CD4-positive, alpha-beta T cell treated with Interleukin-6 for 4 hours (primary cell): ENCODE results near the gene FAM216A.
"Not testable (repeated sequence)": the region's sequence is repeated elsewhere in the genome, so short reads cannot be mapped to it uniquely, and the experiment has no call there.

Source experiments
- DNase-seq: peaks from one replicate; pipeline ENCODE4 v3.0.0-alpha.2; 2020; ENCODE audit warnings: mixed read lengths

FAM216A gene, protein sequence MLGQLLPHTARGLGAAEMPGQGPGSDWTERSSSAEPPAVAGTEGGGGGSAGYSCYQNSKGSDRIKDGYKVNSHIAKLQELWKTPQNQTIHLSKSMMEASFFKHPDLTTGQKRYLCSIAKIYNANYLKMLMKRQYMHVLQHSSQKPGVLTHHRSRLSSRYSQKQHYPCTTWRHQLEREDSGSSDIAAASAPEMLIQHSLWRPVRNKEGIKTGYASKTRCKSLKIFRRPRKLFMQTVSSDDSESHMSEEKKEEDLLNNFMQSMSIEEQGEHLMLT

DNA sequence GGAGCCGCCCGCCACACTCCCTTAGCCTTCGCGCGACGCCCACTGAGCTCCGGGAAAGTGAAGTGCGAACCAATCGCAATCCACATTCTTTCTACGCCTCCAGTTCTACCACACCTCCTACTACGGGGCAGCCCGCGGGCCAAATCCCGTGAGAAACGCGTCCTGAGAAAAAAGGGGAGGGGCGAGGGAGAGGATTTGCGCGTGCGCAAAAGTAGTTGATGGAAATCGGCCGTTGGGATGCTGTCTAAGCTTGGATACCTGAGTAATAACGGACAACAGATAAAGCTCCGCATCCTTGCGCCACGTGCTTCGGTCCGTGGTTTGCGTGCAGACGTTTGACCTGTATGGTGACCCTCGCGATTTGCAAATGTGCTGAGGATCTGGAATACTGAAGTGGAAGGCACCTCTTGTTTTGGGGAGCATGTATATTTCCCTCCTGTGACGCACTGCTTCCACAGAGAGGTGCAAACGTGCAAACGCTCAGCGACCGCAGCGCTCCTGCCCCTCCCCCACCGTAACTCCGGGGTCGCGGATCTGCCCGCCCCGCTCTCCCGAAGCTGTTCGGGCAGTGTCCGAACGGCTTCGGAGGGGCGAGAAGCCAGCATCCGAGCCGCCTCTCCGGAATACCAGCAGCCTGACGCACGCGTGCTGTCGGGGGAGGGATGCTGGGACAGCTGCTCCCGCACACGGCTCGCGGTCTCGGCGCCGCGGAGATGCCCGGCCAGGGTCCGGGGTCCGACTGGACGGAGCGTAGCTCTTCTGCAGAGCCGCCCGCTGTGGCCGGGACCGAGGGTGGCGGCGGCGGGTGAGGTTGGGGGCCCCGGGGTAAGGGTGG, at the start of gene FAM216A, which contains the start of gene GPN3:
Gene FAM216A, plus strand, starts transcription at position 632 of the 835 bp plus-strand sequence. Its CDS starts 31 bp downstream, at position 663.
Gene GPN3, minus strand, starts transcription at position 44 of the 835 bp plus-strand sequence. CDS start 54 bp downstream, outside the sequence.
- DNase-seq = peak; percentile 95

DNA sequence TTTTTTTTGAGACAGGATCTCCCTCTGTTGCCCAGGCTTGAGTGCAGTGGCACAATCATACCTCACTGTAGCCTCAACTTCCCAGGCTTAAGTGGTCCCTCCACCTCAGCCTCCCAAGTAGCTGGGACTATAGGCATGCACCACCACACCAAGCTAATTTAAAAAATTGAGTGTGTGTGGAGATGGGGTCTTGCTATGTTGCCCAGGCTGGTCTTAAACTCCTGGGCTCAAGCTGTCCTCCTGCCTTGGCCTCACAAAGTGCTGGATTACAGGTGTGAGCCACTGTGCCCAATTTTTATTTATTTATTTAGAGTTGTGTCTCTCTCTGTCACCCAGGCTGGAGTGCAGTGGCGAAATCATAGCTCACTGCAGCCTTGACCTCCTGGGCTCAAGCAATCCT, 48.0 kb upstream of the FAM216A start:
- DNase-seq = not testable (repeated sequence)

DNA sequence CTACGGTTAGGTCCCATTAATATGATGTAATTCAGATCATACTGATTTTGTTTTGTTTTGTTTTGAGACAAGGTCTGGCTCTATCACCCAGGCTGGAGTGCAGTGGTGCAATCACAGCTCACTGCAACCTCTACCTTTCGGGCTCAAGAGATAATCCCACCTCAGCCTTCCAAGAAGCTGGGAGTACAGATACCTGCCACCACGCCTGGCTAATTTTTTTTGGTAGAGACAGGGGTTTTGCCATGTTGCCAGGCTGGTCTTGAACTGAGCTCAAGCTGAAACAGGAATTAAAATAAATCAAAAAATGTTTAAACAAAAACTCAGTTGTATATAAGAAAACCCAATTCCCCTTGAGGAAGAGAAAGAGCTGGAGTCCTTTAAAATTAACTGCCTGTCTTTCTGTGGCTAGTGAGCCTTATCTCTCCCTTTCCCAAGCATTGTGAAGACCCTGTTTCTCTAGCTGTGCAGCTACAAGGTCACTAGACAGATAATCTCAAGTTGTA, 47.4 kb upstream of the FAM216A start:
- DNase-seq = no peak

DNA sequence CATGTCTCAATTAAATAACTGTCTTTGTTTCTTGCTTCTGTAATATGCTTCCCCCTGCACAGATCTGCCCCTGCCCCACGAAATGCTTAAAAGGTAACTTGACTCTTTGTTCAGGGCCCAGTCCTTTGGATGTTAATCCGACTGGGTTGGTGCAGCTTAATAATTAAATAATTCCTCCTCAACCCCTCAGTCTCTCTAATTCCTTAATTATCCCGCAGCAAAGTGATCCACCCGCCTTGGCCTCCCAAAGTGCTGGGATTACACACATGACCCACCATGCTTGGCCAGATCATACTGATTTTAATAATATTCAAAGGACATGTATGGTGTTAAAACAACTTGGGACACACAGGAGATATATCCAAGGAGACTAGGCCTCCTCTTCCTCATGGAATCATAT, 46.9 kb upstream of the FAM216A start:
- DNase-seq = no peak

DNA sequence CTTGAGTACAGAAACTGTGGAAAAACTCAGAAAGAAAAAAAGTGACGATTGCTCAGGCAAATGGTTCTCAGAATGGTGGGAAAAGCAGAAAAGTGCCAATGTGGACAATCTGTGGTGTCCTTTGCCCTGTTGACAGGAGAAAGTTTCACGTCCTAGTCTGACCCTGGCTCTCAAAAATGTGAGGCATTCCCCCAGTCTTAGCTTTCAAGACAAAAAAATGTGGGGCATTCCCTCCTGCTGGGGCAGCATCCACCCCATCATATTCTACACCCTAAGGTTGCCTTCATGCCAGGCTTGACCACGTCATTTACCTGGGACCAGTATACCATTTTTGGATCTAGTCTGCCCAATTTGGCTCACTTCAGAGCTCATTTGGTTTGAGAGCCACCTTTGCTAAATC, 44.4 kb upstream of the FAM216A start:
- DNase-seq = no peak

DNA sequence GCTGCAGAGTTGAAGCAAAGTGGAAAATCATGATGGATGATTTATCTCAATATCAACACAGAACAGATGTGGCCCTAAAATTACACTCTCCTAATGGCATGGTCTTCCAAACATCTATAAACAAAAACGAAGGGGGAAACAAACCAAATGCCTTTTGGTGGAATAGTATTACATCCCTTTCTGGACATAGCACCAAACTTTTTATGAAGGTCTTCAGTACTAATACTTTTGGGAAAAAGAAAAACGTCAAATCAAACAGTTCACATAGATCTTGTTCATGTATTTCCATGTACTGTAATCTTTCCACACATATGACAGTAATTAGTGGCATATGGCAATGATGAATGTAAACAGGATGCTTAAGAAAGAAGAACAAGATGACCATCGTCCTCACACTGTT, 42.2 kb upstream of the FAM216A start:
- DNase-seq = no peak

DNA sequence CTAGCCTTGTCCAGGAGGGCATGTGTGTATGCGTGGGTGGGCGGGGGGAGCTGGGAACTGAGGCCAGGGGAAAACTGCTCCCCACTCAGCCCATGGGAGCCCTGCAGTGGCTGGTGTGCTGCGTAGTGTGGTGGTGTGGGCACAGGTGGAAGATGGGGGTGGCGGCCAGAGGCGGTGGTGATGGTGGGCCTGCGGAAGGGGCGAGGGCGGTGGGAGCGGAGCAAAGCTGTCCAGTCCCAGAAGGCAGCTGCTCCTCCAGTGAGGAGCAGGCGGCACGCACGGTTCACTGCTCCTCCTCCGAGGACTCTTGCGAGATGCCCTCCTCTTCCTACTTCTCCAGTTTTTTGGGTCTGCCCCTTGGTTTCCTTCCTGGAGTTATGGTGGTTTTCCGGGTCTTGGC, 39.0 kb upstream of the FAM216A start:
- not testable (repeated sequence) for DNase-seq

DNA sequence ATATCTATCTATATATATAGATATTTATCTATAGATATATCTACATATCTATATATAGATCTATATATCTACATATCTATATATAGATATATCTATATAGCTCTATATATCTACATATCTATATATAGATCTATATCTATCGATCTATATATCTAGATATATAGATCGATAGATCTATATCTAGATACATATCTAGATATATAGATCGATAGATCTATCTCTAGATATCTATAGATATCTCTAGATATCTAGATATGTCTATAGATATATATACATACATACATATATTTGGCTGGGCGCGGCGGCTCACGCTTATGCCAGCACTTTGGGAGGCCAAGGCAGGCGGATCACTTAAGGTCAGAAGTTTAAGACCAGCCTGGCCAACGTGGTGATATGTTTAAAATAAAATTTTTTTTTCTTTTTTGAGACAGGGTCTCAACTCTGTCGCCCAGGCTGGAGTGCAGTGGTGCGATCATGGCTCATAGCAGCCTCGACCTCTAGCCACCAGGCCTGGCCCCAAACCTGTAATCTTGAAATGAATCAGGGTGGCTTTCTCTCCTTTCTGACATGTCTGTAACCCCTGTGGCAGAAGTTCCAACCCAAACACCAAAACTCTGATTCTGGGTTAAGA, 36.6 kb upstream of the FAM216A start:
- no peak for DNase-seq

DNA sequence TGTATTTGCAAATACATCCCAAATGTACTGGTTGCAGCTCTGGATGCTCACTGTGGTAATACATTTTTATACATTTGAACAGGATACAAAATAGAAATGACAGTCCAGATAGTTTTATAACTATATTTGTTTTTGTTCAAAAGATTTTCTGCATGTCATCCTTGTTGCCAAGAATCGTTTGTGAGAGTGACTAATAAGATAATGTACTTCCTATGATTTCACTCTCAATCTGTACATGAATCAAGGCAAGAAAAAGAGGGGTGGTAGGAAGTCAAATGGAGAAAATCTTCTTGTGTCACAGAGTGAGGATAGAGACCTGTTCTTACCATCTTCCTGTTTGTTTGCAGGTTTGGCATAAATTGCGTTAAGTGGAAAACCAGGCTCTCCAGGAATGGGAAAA, 32.4 kb upstream of the FAM216A start:
- DNase-seq = no peak

DNA sequence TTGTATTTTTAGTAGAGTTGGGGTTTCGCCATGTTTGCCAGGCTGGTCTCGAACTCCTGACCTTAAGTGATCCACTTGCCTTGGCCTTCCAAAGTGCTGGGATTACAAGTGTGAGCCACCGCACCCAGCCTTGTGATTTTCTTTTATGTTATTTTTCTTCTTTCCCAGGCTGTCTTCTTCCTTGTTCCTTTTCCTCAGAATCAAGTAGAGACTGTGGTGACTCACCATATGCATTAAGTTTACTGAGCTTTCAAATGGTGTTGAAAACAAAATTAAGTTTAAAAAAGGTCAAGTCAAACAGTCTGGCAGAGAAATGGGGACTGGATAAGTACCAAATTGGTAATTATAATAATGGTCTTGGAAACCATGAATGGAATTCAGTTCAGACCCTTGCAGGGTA, 24.2 kb upstream of the FAM216A start:
- no peak for DNase-seq

DNA sequence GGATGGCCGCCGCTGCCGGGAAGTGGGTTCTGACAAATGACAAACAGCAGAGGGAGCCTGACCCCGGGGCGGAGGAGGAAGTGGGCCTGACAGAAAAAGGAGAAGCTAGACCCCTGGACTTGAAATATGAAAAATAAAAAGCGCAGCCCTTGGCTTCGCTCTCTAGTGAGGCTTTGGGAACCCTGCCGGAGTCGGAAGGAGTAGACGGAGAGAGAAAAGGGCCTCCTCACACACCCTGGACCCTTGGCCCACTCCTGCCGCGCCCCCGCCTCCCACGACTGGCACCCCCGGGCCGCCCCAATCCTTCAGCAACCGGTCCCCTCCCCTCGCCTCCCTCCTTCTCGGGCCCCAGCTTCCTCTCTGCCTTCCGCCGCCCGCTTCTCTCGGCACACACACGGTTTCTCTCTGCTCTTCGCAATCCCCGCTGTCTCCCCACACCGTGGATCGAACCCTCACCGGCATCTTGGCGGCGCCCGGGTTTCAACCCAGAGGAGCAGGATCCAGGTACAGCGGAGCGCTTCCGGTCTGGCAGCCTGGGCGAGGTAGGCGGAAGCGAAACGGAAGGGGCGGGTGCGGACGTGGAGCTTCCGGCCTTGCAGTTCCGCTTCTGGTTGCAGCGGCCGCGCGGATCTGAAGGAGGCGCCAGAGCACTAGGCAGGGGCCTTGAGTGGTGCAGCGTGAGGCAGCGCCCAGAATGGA, 18.7 kb upstream of the FAM216A start, which contains the start of gene ARPC3:
Gene ARPC3, minus strand, starts transcription at position 539 of the 699 bp plus-strand sequence. Its CDS starts 77 bp downstream, at position 462.
- DNase-seq = peak; percentile 96

DNA sequence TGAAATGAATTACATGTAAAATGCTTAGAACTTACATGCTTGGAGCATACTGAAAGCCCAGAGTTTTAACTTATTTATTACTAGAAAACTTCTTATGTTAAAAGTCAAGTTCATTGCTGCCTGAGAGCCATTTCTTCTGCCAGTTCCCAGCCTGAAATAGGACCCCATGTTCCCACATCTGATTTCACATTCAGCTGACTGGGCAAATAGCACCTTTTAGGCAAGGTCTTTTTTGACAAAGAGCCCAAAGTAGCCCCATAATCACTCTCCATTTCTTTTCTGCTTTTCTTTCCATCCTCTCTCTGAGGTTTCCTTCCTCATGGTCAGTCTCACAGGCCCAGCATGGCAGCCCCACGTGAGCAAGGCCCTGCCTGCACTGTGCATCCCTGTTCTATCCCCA, 17.4 kb upstream of the FAM216A start:
- no peak for DNase-seq

DNA sequence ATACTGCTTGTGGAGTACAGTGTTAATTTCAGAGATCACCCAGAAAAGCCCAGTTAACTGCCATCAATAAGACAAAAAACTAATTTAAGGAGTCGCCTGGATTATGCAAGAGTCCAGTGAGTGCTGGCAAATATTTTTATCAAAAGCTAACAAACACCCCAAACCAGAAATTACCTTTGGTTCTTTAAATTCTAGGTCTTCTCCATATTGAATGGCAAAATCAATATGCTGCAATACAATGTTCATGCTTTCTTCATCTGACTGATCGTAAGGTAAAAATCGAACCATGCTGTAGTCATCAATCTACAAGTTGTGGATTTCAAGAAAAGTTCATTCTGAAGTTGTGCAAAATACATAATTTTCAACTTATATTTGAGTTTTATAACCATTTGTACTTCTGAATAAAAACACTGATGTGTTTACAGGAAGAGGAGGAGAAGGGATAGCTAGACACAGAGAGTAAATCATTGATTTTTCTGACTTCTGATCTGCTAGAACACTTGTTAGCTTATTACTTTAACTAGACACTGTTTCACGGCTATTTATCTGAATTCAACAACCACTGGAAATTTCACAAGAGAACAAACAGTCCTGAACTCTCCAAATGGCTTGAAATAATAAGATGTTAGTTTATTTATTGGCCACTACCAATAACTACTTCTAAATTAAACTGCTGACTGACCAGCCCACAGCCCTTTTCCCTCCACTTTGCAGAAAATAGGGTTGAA, 14.9 kb upstream of the FAM216A start:
- no peak for DNase-seq

DNA sequence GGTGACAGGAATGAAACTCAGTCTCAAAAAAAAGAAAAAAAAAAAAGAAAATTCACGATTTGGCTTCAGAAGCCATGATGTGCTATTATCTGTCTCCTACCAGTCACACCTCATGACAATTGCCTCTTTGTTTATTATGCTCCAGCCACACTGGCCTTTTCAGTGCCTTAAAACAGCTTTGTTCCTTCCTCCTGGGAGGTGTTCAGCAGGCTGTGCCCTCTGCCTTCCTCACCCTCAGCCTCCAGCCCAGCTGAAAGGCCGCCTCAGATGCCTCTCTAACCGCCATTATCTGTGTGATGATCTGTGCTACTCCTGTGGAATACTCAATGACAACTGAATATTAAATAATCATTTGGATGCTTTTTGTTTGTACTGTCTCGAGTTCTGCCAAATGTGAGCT, 9.9 kb upstream of the FAM216A start:
- no peak for DNase-seq

DNA sequence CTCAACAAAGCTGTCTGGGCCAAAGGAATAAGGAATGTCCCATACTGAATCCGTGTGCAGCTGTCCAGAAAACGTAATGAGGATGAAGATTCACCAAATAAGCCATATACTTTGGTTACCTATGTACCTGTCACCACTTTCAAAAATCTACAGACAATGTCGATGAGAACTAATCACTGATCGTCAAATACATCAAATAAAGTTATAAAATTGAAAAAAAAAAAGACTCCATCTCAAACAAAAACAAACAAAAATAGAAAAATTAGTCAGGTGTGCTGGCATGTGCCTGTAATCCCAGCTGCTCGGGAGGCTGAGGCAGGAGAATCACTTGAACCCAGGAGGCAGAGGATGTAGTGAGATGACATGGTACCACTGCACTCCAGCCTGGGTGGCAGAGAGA, 7.5 kb upstream of the FAM216A start:
- not testable (repeated sequence) for DNase-seq

DNA sequence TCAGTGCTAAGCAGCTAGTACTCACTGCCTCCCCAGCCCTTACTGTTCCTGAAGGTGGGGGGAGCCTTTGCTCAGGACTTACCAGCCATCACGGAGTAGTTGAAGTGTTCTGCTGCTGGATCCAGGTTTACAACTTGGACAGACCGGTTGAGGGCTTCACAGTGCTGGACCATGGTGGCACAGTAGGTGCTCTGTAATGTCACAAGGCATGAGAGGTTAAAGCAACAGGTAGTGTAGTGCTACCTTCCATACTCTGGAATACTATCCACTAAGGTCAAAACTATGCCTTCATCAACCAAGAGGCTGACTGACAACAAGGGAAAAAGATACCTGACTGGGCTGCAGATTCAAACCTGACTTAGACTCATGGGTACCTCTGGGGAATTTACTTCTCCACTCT, 3.6 kb upstream of the FAM216A start:
- DNase-seq = no peak

DNA sequence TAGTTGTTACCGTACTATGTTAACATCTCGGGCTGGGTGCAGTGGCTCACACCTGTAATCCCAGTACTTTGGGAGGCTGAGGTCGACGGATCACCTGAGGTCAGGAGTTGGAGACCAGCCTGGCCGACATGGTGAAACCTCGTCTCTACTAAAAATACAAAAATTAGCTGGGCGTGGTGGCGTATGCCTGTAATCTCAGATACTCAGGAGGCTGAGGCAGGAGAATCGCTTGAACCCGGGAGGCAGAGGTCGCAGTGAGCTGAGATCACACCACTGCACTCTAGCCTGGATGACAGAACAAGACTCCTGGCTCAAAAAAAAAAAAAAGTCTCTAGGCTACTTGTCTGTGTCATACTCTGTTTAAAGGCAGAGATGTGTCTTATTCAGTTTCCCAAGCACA, 2.9 kb upstream of the FAM216A start:
- not testable (repeated sequence) for DNase-seq

DNA sequence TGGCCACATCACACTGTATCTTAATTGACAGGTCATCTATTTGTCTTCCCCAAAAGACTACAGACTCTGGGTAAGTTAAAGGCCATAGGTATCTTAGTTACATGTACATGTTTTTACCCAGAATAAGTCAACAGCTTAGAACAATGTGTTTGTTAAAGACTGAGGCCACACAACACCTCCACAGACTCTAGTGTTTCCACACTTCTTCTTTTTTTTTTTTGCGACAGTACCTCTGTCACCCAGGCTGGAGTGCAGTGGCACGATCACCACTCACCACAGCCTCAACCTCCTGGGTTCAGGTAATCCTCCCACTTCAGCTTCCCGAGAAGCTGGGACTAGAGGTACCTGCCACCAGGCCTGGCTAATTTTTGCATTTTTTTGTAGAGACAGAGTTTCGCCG, 1.9 kb upstream of the FAM216A start:
- no peak for DNase-seq

DNA sequence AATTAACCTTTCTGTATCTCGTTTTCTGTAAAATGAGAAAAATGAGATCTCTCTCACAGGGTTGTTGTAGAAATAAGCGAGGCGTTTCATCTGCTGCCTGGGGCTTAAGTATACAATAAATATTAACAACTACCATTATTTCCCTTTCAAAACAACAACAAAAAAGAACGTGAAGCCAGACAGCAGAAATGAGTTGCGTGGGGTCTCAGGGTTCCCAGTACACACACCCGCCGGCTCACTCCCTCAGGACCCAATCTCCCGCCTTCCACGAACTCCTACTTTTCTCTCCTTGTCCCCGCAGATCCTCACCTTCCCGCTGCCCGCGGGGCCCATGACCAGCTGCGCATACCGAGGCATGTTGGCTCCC, 815 bp upstream of the FAM216A start:
- DNase-seq = no peak

DNA sequence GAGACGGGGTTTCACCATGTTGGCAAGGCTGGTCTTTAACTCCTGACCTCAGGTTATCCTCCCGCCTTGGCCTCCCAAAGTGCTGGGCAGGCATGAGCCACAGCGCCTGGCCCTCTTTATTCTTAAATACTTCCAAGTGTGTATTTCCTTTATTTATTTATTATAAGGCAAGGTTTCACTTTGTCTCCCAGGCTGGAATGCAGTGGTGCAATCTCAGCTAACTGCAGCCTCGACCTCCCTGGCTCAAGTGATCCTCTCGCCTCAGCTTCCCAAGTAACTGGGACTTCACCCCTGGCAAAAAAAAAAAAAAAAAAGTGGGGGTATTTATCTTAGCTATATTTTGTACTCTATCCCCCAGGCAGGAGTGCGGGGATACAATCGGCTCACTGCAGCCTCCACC, 6.8 kb downstream of the FAM216A start:
- DNase-seq = no peak

DNA sequence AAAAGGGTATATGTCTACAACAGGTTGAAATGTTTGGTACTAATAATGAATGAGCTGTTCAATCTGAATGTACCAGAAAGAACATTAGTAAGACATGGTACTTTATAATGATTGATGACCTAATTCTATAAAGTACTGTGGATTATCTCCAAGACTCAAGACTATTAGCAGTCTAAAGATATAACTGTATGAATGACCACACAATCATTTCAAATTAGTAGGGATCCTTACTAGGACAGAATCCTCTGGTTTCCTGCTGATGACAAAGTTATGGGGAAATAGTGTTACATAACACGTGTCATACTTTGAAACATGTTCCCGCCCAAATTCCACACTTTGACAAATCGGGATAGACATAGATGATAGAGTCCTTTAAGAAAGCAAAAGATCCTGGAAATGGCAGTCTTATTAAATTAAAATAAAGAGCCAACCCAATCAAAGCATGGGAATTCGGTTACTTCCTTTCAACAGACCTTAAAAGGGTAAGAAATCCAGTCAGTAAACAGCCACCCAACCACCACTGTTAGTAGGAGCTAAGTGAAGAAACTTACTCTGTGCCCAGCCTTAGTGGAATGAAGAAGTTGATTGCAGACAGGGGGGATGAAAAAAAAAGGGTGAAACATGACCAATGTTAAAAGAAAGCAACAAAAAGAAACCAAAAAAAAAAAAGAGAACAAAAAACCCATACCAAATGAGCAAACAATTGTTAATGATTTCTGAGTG, 30.5 kb downstream of the FAM216A start:
- DNase-seq = no peak

DNA sequence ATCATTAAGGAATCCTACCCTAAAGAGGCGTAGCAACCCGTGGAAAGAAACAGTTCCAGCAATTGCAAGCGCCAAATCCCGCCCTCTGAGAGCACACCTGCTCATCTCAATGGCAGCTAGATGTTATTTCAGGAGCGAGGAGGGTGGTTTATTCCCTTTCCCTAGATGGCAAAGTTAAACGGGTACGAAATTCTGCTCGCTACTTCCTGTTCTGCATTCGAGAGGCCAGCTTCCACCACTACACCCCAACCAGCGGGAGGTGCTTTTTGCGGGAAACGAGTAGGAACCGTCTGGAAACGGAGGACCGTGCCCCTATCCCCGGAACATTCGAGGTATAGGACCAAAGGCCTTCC, 32.7 kb downstream of the FAM216A start:
- peak; percentile 41 for DNase-seq
